GM19372 (cell line): ENCODE results near the gene CRYBA1.

Experiments used
- ATAC-seq: cut with Tn5 transposase; IDR thresholded peaks from one replicate; pipeline ENCODE4 v1.9.1; 2021; ENCODE audit warnings: mild to moderate bottlenecking, low read depth, moderate library complexity; ENCODE audit not compliant: unreplicated experiment

The CRYBA1 gene

DNA sequence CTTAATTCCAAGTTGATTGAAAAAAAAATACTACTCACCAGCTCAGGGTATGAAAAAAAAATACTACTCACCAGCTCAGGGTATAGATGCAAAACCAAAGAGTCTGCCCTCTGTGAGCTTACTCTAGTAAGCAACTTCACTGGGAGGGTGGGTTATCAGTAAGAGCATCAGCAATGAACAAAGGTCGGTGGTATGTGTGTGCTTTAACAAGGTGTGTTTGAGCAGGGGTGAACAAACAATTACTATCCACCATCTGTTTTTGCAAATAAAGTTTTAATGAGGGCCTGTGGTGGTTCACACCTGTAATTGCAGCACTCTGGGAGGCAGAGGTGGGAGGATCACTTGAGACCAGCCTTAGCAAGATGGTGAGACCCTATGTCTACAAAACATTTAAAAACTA, 27.3 kb downstream of the CRYBA1 start:
- ATAC-seq, result no peak

GRCh38 chr17:29278692-29279091, 32.0 kb downstream of the CRYBA1 start:
- ATAC-seq, result no peak

DNA sequence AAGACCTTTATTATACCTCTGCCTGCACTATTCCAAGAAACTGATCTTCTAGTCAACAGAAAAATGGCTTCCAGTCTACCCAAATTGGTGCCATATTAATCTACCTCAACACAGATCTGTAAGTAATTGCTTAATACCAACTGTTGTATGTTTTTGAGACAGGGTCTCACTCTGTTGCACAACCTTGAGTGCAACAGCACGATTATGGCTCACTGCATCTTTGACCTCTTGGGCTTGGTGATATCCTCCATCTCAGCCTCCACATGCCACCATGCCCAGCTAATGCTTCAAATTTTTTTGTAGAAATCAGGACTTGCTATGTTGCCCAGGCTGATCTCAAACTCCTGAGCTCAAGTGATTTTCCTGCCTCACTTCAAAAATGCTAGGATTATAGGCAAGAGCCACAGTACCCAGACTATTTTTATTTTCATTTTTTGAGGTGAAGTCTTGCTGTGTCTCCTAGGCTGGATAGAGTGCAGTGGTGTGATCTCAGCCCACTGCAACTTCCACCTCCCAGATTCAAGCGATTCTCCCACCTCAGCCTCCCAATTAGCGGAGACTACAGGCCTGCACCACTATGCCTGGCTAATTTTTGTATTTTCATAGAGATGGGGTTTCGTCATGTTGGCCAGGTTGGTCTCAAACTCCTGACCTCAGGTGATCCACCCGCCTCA, 32.9 kb downstream of the CRYBA1 start:
- no peak for ATAC-seq

DNA sequence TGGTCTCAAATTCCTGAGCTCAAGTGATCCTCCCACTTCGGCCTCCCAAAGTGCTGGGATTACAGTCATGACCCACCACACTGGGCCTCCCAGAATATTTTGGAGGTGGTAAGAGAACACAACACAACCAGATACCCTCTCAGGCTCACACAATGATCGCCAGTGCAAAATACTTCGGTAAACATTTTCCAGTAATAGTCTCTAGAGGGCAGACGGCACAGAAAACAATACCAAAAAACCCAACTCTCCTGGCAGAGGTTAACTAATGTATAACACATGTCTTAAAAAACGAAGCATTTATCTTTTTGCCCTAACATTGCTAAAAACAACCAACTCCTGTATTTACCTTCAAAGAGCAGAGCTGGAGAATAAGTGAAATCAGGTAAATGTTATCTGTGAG, 36.8 kb downstream of the CRYBA1 start:
- ATAC-seq, result no peak

- ATAC-seq, result no peak
These were observed 37.3 kb downstream of the CRYBA1 start for GRCh38 chr17:29283961-29284360.

DNA sequence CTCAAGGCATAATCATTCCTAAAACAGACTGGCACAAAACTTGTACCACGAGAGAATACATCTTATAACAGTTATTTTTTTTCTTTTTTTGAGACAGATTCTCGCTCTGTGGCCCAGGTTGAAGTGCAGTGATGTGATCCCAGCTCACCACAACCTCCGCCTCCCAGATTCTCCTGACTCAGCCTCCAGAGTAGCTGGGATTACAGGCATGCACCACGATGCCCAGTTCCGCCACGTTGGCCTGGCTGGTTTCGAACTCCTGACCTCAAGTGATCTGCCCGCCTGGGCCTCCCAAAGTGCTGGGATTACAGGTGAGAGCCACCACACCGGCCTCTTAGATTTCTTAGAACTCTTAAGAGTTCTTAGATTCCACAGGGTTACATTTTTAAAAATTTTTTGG, 43.2 kb downstream of the CRYBA1 start:
- no peak for ATAC-seq

DNA sequence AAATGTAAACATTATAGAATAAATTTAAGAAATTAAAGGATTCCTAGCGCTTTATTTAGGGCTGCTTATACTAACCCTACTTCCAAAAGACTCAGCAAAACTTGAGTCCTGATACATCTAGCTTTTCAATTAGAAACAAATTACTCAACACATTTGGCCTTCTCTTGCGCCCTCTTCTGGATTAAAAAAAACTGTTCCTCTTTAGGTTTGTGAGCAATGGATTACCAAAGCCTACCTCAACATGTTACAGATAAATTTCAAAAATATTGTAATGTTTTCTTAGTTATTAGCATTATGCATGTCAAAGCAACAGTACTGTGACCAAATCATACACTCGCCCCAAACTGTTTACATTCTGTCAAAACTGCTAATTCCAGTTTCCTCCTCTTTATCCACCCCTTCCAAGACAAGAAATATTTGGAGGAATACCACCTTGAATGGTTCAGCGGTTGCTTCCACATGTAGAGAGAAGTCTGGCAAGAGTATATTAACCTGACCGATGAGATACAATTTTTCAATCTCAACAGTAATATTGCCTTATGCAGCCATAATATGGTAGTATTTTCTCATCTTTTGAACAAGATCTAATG, 44.6 kb downstream of the CRYBA1 start:
- ATAC-seq, result no peak

GRCh38 chr17:29292071-29292991, 45.7 kb downstream of the CRYBA1 start:
- no peak for ATAC-seq

DNA sequence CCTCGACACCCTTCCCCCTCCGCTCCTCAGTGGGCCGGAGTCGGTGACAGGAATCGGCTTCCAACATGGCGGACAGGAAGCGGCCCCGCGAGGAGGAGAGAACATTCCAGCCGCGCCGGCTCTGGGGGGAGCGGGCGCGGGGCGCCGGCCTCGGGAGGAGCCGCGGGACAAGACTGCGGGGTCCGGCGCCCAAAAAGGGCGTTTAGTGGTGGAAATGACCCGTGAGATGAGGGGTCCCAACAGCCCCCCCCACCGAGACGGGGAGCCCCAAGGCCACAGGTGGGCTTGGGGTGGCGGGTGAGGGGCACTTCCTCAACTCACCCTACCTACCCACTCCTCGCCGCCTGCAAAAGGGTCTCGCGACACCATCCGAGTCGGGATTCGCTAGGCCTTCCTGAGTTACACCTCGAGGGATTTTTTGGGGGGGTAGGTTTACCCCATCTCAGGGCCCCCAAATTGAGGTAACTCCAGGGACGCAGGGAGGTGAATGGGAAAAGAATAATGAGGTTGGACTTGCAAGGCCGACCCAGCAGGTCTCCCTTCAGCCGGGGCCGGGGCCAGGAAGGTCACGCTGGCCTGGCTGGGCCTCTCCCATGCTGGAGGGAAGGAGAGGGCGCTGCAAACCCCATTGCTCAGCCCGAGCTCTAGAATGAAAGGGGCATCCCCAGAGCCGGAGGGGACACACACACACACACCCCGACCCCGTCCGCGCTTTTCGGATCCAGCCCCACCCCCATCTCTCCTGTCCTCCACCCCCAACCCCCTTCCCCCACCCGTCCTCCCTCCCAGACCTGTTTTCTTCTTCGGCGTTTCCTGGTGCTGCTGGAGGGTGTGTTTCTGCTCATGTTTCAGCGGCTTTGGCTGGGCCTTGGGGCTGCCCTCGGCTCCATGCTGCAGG, 46.6 kb downstream of the CRYBA1 start:
- ATAC-seq, result peak; percentile 8

GRCh38 chr17:29293890-29294579, 47.4 kb downstream of the CRYBA1 start, which contains the start of gene NUFIP2:
NUFIP2 (minus strand) TSS chr17:29294148; CDS start chr17:29294059, 89 bp downstream.
- ATAC-seq, result peak; percentile 77

GRCh38 chr17:29294580-29294900, 47.9 kb downstream of the CRYBA1 start:
- no peak for ATAC-seq

DNA sequence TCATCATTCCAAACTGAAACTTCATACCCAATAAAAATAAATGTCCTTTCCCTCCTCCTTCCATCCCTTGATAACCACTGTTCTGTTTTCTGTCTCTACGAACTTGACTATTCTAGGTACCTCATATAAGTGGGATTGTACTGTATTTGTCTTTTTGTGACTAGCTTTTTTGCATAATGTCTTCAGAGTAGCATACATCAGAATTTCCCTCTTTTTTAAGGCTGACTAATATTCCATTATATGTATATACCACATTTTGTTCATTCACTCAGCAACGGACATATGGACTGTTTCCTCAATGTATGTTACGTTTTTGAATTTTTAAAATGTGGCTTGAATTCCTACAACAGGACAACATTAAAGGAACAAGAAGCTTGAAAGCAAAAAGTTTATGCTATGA, 48.8 kb downstream of the CRYBA1 start:
- ATAC-seq, result no peak

DNA sequence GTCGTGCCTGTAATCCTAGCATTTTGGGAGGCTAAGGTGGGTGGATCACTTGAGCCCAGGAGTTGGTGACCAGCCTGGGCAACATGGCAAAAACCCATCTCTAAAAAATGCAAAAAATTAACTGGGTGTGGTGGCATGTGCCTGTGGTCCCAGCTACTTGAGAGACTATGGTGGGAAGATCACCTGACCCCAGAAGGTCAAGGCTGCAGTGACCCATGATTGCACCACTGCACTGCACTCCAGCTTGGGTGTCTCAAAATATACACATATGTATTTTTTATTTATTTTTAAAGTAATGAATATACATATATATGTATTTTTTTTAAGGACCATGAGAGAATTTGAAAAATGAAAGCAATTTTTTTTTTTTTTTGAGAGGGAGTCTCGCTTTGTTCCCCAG, 52.4 kb downstream of the CRYBA1 start:
- ATAC-seq, result no peak

- no peak for ATAC-seq
These were observed 56.7 kb downstream of the CRYBA1 start for GRCh38 chr17:29303386-29303785.
